IPS-NIHi11 (cell line): ENCODE data around the gene DIPK2B.

Experiments
- DNase-seq: peaks from one replicate; pipeline ENCODE4 v3.0.0; 2012; ENCODE audit warnings: mixed read lengths, low spot score

The DIPK2B gene

GRCh38 chrX:45200741-45201234 is at the start of gene DIPK2B:
Gene DIPK2B, minus strand, starts transcription at chrX:45200876. Its CDS starts 50 bp downstream, at chrX:45200826.
- DNase-seq, result no peak

- DNase-seq, result no peak
Observed at GRCh38 chrX:45240301-45240700, 39.6 kb upstream of the DIPK2B start.

GRCh38 chrX:45238489-45238888 is 37.8 kb upstream of the DIPK2B start:
- no peak for DNase-seq

GRCh38 chrX:45233531-45233930 is 32.9 kb upstream of the DIPK2B start:
- no peak for DNase-seq

- DNase-seq, result no peak
Observed at GRCh38 chrX:45232139-45232538, 31.5 kb upstream of the DIPK2B start.

- DNase-seq, result no peak
Observed at GRCh38 chrX:45230410-45230809, 29.7 kb upstream of the DIPK2B start.

GRCh38 chrX:45229348-45229747 is 28.7 kb upstream of the DIPK2B start:
- DNase-seq, result no peak

- no peak for DNase-seq
Observed at GRCh38 chrX:45228126-45228525, 27.4 kb upstream of the DIPK2B start.

- no peak for DNase-seq
Observed at GRCh38 chrX:45208121-45208856, 7.6 kb upstream of the DIPK2B start.

GRCh38 chrX:45202171-45202570 is 1.5 kb upstream of the DIPK2B start:
- DNase-seq, result no peak

- no peak for DNase-seq
Observed at GRCh38 chrX:45198706-45199105, 2.0 kb downstream of the DIPK2B start.

GRCh38 chrX:45198301-45198700 is 2.4 kb downstream of the DIPK2B start:
- no peak for DNase-seq

GRCh38 chrX:45196701-45197100 is 4.0 kb downstream of the DIPK2B start:
- no peak for DNase-seq

- no peak for DNase-seq
Observed at GRCh38 chrX:45191820-45192409, 8.8 kb downstream of the DIPK2B start.

- DNase-seq, result no peak
Observed at GRCh38 chrX:45191383-45191782, 9.3 kb downstream of the DIPK2B start.

GRCh38 chrX:45187731-45188130 is 12.9 kb downstream of the DIPK2B start:
- DNase-seq, result no peak

- DNase-seq, result no peak
Observed at GRCh38 chrX:45186643-45187026, 14.0 kb downstream of the DIPK2B start.

- DNase-seq, result no peak
Observed at GRCh38 chrX:45184211-45184610, 16.5 kb downstream of the DIPK2B start.

- peak; percentile 23 for DNase-seq
Observed at GRCh38 chrX:45172890-45173289, 27.8 kb downstream of the DIPK2B start.

- DNase-seq, result no peak
Observed at GRCh38 chrX:45166781-45167180, 33.9 kb downstream of the DIPK2B start.

GRCh38 chrX:45165726-45166125 is 35.0 kb downstream of the DIPK2B start:
- DNase-seq, result no peak

- DNase-seq, result no peak
Observed at GRCh38 chrX:45164995-45165394, 35.7 kb downstream of the DIPK2B start.

- no peak for DNase-seq
Observed at GRCh38 chrX:45164021-45164621, 36.6 kb downstream of the DIPK2B start.
